ENCODE results near the gene MED17.

GRCh38 chr11:93840180-93840579 lies 56.1 kb downstream of the MED17 start:
- TF ChIP-seq CTCF (IDR thresholded peaks at IDR 0.05), result no peak
- no peak for TF ChIP-seq POLR2A (IDR thresholded peaks at IDR 0.05)
